Activated B cell treated with CpG ODN at 0.5 μM for 24 hours (primary cell): ENCODE data around the gene EDDM13. TPM values are rescaled to one million over a fixed set of nuclear protein-coding genes. Genes with fewer than 3 reads are reported as not detected.

Experiments
- ATAC-seq: fragments of 200-7000 bp; cut with Tn5 transposase; one replicate; pipeline ENCODE4 v1.10.0; 2021; ENCODE audit warnings: low read depth, mild to moderate bottlenecking, moderate library complexity
- CTCF ChIA-PET: fragments of 350-600 bp; sonication (Branson Sonifier 250); formaldehyde crosslinking; loops from one replicate; lab custom pipeline; 2021; ENCODE audit warnings: antibody characterized with exemption; lab: Charles Lee
- POLR2A ChIA-PET: fragments of 350-600 bp; sonication (Branson Sonifier 250); formaldehyde crosslinking; loops from one replicate; lab custom pipeline; 2021; ENCODE audit warnings: antibody characterized with exemption; lab: Charles Lee
- DNase-seq: peaks from one replicate; pipeline ENCODE4 v3.0.0; 2022
- H3K27ac Mint-ChIP-seq: one replicate; pipeline ENCODE4 v1.8.0; 2020; ENCODE audit warnings: mixed read lengths
- H3K27me3 Mint-ChIP-seq: one replicate; pipeline ENCODE4 v1.8.0; 2021; ENCODE audit warnings: mixed read lengths
- H3K36me3 Mint-ChIP-seq: one replicate; pipeline ENCODE4 v1.8.0; 2021; ENCODE audit warnings: low read depth, mixed read lengths
- H3K4me1 Mint-ChIP-seq: one replicate; pipeline ENCODE4 v1.8.0; 2021; ENCODE audit warnings: mixed read lengths
- H3K4me3 Mint-ChIP-seq: one replicate; pipeline ENCODE4 v1.8.0; 2020; ENCODE audit warnings: mild to moderate bottlenecking, mixed read lengths
- H3K9me3 Mint-ChIP-seq: one replicate; pipeline ENCODE4 v1.8.0; 2020; ENCODE audit warnings: mixed read lengths
- CTCF ChIP-seq: fragments of 200-600 bp; IDR thresholded peaks from one replicate; pipeline ENCODE4 v1.8.0; 2022; ENCODE audit warnings: antibody characterized with exemption, mild to moderate bottlenecking
- intact Hi-C: fragments of 100-400 bp; cut with micrococcal nuclease; formaldehyde crosslinking; loops from one replicate; pipeline ENCODE4 v1.15.1; 2024
- total RNA-seq: library from RNA; stranded (reverse); gene quantifications from 2 replicates; pipeline ENCODE4 v1.2.3, GENCODE V29; 2022

EDDM13 gene
- total RNA-seq, 1 donor from 2014 or later = not detected

GRCh38 chr19:56273563-56274117 lies 1.1 kb downstream of the EDDM13 start:
- Mint-ChIP-seq H3K4me3 (no peak overlapping the region), H3K36me3 (peaks cover 4% of the 10 kb centered on the region), H3K9me3 (peaks cover 4% of the 10 kb centered on the region), H3K27ac (no peak overlapping the region), H3K27me3 (no peaks in the 10 kb centered on the region), H3K4me1 (no peaks in the 10 kb centered on the region)
- DNase-seq (no peak), ATAC-seq (no peak)
- ChIA-PET POLR2A (no interaction called here), CTCF (interaction anchor here (0.6 kb wide), 1 partner anchor 21 kb away, joined by 5 read pairs; no protein-coding TSS in a partner anchor)
- TF ChIP-seq CTCF = no peak
- intact Hi-C loops = no loop called here

- no peaks in the 10 kb centered on the region for H3K4me1 Mint-ChIP-seq
- H3K9me3 Mint-ChIP-seq = no peaks in the 10 kb centered on the region
- no peak overlapping the region for H3K27ac Mint-ChIP-seq
- intact Hi-C loops = no loop called here
- DNase-seq = no peak
- ChIA-PET POLR2A (no interaction called here), CTCF (no interaction called here)
- H3K27me3 Mint-ChIP-seq = no peaks in the 10 kb centered on the region
- peaks cover 3% of the 10 kb centered on the region for H3K36me3 Mint-ChIP-seq
- no peak for TF ChIP-seq CTCF
- no peak overlapping the region for H3K4me3 Mint-ChIP-seq
- no peak for ATAC-seq
Measured at GRCh38 chr19:56282809-56283208, 10.3 kb downstream of the EDDM13 start.

GRCh38 chr19:56284746-56285145 lies 12.2 kb downstream of the EDDM13 start:
- Mint-ChIP-seq H3K4me1 (no peaks in the 10 kb centered on the region), H3K27me3 (no peaks in the 10 kb centered on the region), H3K9me3 (no peaks in the 10 kb centered on the region), H3K4me3 (no peak overlapping the region), H3K36me3 (peaks cover 3% of the 10 kb centered on the region), H3K27ac (no peak overlapping the region)
- no peak for DNase-seq
- CTCF ChIA-PET = no interaction called here
- intact Hi-C loops = no loop called here
- no peak for ATAC-seq
- TF ChIP-seq CTCF = no peak
- POLR2A ChIA-PET = no interaction called here

GRCh38 chr19:56290104-56290503 lies 17.6 kb downstream of the EDDM13 start:
- POLR2A ChIA-PET = no interaction called here
- H3K36me3 Mint-ChIP-seq = peaks cover 12% of the 10 kb centered on the region
- no peak for ATAC-seq
- H3K9me3 Mint-ChIP-seq = no peaks in the 10 kb centered on the region
- no peaks in the 10 kb centered on the region for H3K27me3 Mint-ChIP-seq
- CTCF ChIA-PET = no interaction called here
- H3K4me1 Mint-ChIP-seq = no peaks in the 10 kb centered on the region
- no peak for TF ChIP-seq CTCF
- intact Hi-C loops = no loop called here
- H3K4me3 Mint-ChIP-seq = no peak overlapping the region
- no peak overlapping the region for H3K27ac Mint-ChIP-seq
- no peak for DNase-seq

GRCh38 chr19:56291867-56292266 lies 19.3 kb downstream of the EDDM13 start:
- CTCF ChIA-PET = no interaction called here
- Mint-ChIP-seq H3K27ac (no peak overlapping the region), H3K4me3 (no peak overlapping the region), H3K9me3 (no peaks in the 10 kb centered on the region), H3K4me1 (no peaks in the 10 kb centered on the region), H3K27me3 (no peaks in the 10 kb centered on the region), H3K36me3 (peaks cover 21% of the 10 kb centered on the region)
- DNase-seq (no peak), ATAC-seq (no peak)
- intact Hi-C loops = no loop called here
- TF ChIP-seq CTCF = no peak
- POLR2A ChIA-PET = interaction anchor here (0.5 kb wide), 1 partner anchor 423 kb away, joined by 3 read pairs; no protein-coding TSS in a partner anchor
